ENCODE results near the gene OPN4. TPM values are rescaled to one million over a fixed set of nuclear protein-coding genes. Genes with fewer than 3 reads are reported as not detected.

Gene OPN4
- total RNA-seq, 6 experiments from 2014 or later = not detected

GRCh38 chr10:86671985-86672710 lies 17.8 kb downstream of the OPN4 start:
- H3K27ac ChIP-seq = no peak overlapping the region
- ATAC-seq (peak in 1 of 4 donors; percentile 21), DNase-seq (no peak)
- TF ChIP-seq POLR2A (IDR thresholded peaks at IDR 0.05) (no peak), CTCF (IDR thresholded peaks at IDR 0.05) (no peak)
- intact Hi-C loops (cut with DNase I) = no loop called here
- H3K4me3 ChIP-seq = no peak overlapping the region
- no peaks in the 10 kb centered on the region for H3K4me1 ChIP-seq
- 76% methylated on average over 6 of the region's 12 CpGs for WGBS (ENCODE audit: insufficient coverage, low coverage, low lambda C conversion rate, missing lambda C conversion rate)
- H3K27me3 ChIP-seq = no peaks in the 10 kb centered on the region
- no peaks in the 10 kb centered on the region for H3K9me3 ChIP-seq
- no peaks in the 10 kb centered on the region for H3K36me3 ChIP-seq

DNA sequence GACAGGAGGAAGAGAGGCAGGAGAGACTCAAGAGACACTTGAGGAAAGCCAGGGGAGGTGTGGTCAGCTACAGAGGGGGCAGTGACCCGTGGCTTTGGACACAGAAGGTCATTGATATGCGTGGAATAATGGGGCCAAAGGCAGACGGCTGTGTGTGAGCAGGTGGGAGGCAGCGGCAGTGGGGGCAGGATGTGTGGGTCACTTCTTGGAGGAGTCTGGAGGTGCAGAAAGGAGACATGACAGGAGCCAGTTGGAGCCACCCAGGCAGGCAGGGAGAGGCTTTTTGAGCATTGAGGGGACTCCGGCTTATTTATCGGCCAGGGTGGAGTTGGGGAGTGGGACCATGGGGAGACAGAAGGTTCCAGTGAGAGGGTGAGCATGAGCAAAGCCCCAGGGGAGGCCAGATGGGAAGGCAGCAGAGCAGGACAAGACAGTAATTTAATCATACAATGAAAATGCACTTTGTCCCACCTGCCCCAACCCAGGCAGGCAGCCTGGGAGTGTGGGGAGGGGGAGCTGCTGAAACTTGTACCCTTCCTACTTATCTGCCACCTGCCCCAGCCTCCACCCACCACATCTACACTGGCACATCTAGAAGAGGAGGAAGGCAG lies 19.0 kb downstream of the OPN4 start:
- ATAC-seq (no peak), DNase-seq (no peak)
- intact Hi-C loops (cut with DNase I) = no loop called here
- no peaks in the 10 kb centered on the region for H3K27me3 ChIP-seq
- H3K4me3 ChIP-seq = no peak overlapping the region
- no peaks in the 10 kb centered on the region for H3K9me3 ChIP-seq
- 69% methylated on average over 6 of the region's 6 CpGs for WGBS (ENCODE audit: insufficient coverage, low coverage, low lambda C conversion rate, missing lambda C conversion rate)
- no peak overlapping the region for H3K27ac ChIP-seq
- TF ChIP-seq CTCF (IDR thresholded peaks at IDR 0.05) = no peak
- H3K36me3 ChIP-seq = no peaks in the 10 kb centered on the region
- H3K4me1 ChIP-seq = no peaks in the 10 kb centered on the region

DNA sequence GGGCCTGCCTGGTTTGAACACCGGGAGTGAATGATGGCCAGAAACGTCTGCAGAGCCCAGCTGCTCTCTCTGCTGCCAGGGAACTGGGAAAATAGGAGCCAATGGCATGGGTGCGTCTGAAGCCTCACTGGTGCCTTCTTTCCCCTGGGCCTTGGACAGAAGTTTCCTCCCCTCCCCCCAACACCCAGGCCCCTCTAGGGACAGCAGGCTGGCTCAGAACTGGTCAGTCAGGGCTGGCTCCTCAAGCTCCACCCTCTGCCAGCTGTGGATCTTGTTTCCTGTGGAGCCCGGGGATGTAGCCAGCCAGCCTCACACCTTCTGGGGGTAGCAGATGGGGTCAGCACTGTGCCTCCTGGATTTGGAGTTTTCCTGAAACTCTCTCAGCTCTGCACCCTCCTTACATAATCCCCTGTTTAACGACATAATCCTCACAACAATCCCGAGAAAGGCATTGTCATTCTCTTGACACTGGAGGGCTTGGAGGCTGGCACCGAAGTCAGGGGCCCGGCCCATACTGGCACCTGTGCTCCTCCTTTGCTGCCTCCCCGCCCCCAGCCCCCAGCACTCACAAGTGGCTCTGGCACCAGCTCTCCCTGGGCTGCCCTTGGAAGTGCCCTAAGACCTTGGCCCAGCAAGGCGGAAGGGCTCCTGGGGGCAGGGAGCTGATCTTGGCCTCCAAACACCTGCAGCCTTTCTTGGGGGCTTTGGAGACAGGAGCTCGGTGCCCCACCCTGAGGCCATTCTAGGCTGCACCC lies 19.7 kb downstream of the OPN4 start:
- Histone ChIP-seq H3K4me1 (no peaks in the 10 kb centered on the region), H3K36me3 (no peaks in the 10 kb centered on the region), H3K27ac (no peak overlapping the region), H3K9me3 (no peaks in the 10 kb centered on the region), H3K27me3 (no peaks in the 10 kb centered on the region), H3K4me3 (no peak overlapping the region)
- intact Hi-C loops (cut with DNase I) = no loop called here
- TF ChIP-seq CTCF (IDR thresholded peaks at IDR 0.05) = no peak
- no peak for TF ChIP-seq POLR2A (IDR thresholded peaks at IDR 0.05)
- WGBS (ENCODE audit: insufficient coverage, low coverage, low lambda C conversion rate, missing lambda C conversion rate) = 40% methylated on average over 3 of the region's 11 CpGs
- ATAC-seq (no peak), DNase-seq (no peak)

- DNase-seq = no peak
- TF ChIP-seq POLR2A (IDR thresholded peaks at IDR 0.05) = no peak
- TF ChIP-seq CTCF (IDR thresholded peaks at IDR 0.05) = no peak
- H3K9me3 ChIP-seq = no peaks in the 10 kb centered on the region
- no peak overlapping the region for H3K4me3 ChIP-seq
- no peaks in the 10 kb centered on the region for H3K27me3 ChIP-seq
- WGBS (ENCODE audit: insufficient coverage, low coverage, low lambda C conversion rate, missing lambda C conversion rate) = no CpG with 5 or more reads among the region's 3 CpGs
- no peak overlapping the region for H3K27ac ChIP-seq
- no peak for ATAC-seq
- no peaks in the 10 kb centered on the region for H3K36me3 ChIP-seq
- H3K4me1 ChIP-seq = no peaks in the 10 kb centered on the region
- intact Hi-C loops (cut with DNase I) = no loop called here
These were observed 20.6 kb downstream of the OPN4 start for GRCh38 chr10:86674912-86675311.
